CD14-positive monocyte (primary cell): ENCODE results near the gene MAML3. TPM values are rescaled to one million over a fixed set of nuclear protein-coding genes. Genes with fewer than 3 reads are reported as not detected.

Experiments used
- DNase-seq, 3 donors: peaks; one replicate each; pipeline ENCODE4 v3.0.0-alpha.2; 2011 to 2022
- H2AFZ ChIP-seq: 2 replicates; pipeline ENCODE4 v1.6.0; 2012; ENCODE audit warnings: mild to moderate bottlenecking, low read depth, low read length, inconsistent platforms; ENCODE audit not compliant: insufficient read depth, poor library complexity, severe bottlenecking
- H3K27ac ChIP-seq, 2 donors: 1 replicate in 1 of 2; 2 replicates in 1 of 2; pipeline ENCODE4 v1.5.1; 2012 to 2013; ENCODE audit warnings: low read length in 2 of 2, control low read depth in 1 of 2, inconsistent platforms in 1 of 2, low read depth in 1 of 2, mild to moderate bottlenecking in 1 of 2
- H3K27me3 ChIP-seq, 2 donors: one replicate each; pipeline versions ENCODE4 v1.6.0 to v1.6.1; 2011 to 2013; ENCODE audit warnings: low read length in 2 of 2; ENCODE audit not compliant: control insufficient read depth in 2 of 2, insufficient read depth in 2 of 2
- H3K36me3 ChIP-seq, 2 donors: replicated peaks in 1 of 2; 1 replicate in 1 of 2; 2 replicates in 1 of 2; pipeline versions ENCODE4 v1.5.1 to v1.6.1; 2012 to 2013; ENCODE audit warnings: low read length in 2 of 2, control low read depth in 1 of 2, inconsistent platforms in 1 of 2, mild to moderate bottlenecking in 1 of 2; ENCODE audit not compliant: insufficient read depth in 2 of 2, control insufficient read depth in 1 of 2
- H3K4me1 ChIP-seq, 2 donors: 1 replicate in 1 of 2; 2 replicates in 1 of 2; pipeline versions ENCODE4 v1.5.1 to v1.6.1; 2012 to 2013; ENCODE audit warnings: low read length in 2 of 2, control low read depth in 1 of 2, inconsistent platforms in 1 of 2, mild to moderate bottlenecking in 1 of 2, moderate library complexity in 1 of 2; ENCODE audit not compliant: insufficient read depth in 2 of 2, control insufficient read depth in 1 of 2
- H3K4me2 ChIP-seq: replicated peaks from 2 replicates; pipeline ENCODE3; 2012; ENCODE audit warnings: low read length, moderate library complexity, mild to moderate bottlenecking; ENCODE audit not compliant: poor library complexity, severe bottlenecking; ENCODE audit errors: extremely low read depth
- H3K4me3 ChIP-seq, 3 experiments: fragments of 200-600 bp in 1 of 3; sonication (generic) in 1 of 3; replicated peaks in 1 of 3; 1 replicate in 2 of 3; 2 replicates in 1 of 3; pipeline ENCODE4 v1.5.1; 2011 to 2013; ENCODE audit warnings: low read length in 3 of 3, mild to moderate bottlenecking in 3 of 3, control low read depth in 2 of 3, low read depth in 2 of 3, inconsistent platforms in 1 of 3, moderate library complexity in 1 of 3
- H3K79me2 ChIP-seq: 2 replicates; pipeline ENCODE4 v1.6.0; 2012; ENCODE audit warnings: mild to moderate bottlenecking, control low read depth, inconsistent platforms, low read length, moderate library complexity; ENCODE audit not compliant: insufficient read depth
- H3K9ac ChIP-seq: 2 replicates; pipeline ENCODE4 v1.6.0; 2017; ENCODE audit warnings: low read length, mild to moderate bottlenecking; ENCODE audit not compliant: insufficient read depth, poor library complexity, severe bottlenecking
- H3K9me3 ChIP-seq, 2 donors: replicated peaks in 1 of 2; 1 replicate in 1 of 2; 2 replicates in 1 of 2; pipeline versions ENCODE4 v1.5.1 to v1.6.1; 2012 to 2013; ENCODE audit warnings: low read length in 2 of 2, control low read depth in 1 of 2; ENCODE audit not compliant: control insufficient read depth in 1 of 2, insufficient read depth in 1 of 2
- H4K20me1 ChIP-seq: 2 replicates; pipeline ENCODE4 v1.6.0; 2012; ENCODE audit warnings: mild to moderate bottlenecking, low read length, control low read depth, moderate library complexity; ENCODE audit not compliant: insufficient read depth
- H3K27ac Mint-ChIP-seq, 7 donors: one replicate each; pipeline ENCODE4 v1.8.0; 2020; ENCODE audit warnings: mild to moderate bottlenecking in 7 of 7, mixed read lengths in 7 of 7, moderate library complexity in 6 of 7, inconsistent platforms in 2 of 7
- H3K27me3 Mint-ChIP-seq, 3 donors: one replicate each; pipeline ENCODE4 v1.8.0; 2021 to 2022; ENCODE audit warnings: low read depth in 3 of 3, mild to moderate bottlenecking in 3 of 3, mixed read lengths in 3 of 3, moderate library complexity in 3 of 3, inconsistent platforms in 1 of 3
- H3K36me3 Mint-ChIP-seq, 2 donors: one replicate each; pipeline ENCODE4 v1.8.0; 2020; ENCODE audit warnings: mixed read lengths in 2 of 2, inconsistent platforms in 1 of 2, mild to moderate bottlenecking in 1 of 2
- H3K4me1 Mint-ChIP-seq: one replicate; pipeline ENCODE4 v1.8.0; 2020; ENCODE audit warnings: mild to moderate bottlenecking, mixed read lengths
- H3K4me3 Mint-ChIP-seq, 2 donors: one replicate each; pipeline ENCODE4 v1.8.0; 2020; ENCODE audit warnings: mild to moderate bottlenecking in 2 of 2, mixed read lengths in 2 of 2, moderate library complexity in 1 of 2
- H3K9me3 Mint-ChIP-seq, 7 donors: one replicate each; pipeline ENCODE4 v1.8.0; 2020 to 2022; ENCODE audit warnings: mixed read lengths in 7 of 7, mild to moderate bottlenecking in 6 of 7, moderate library complexity in 6 of 7, inconsistent platforms in 2 of 7
- WGBS: methylation state at CpG from one replicate; pipeline ENCODE4 v1.1.5; 2013; ENCODE audit warnings: missing lambda C conversion rate; ENCODE audit not compliant: insufficient coverage; 5-methylcytosine and 5-hydroxymethylcytosine counted together
- intact Hi-C, 2 donors: fragments of 100-400 bp; cut with micrococcal nuclease; formaldehyde crosslinking; loops; one replicate each; pipeline versions ENCODE4 v1.15.0 to v1.15.1; 2023
- polyA plus RNA-seq, 3 donors: library from polyadenylated mRNA; depleted of rRNA in 1 of 3; unstranded in 2 of 3; stranded (reverse) in 1 of 3; fragments of 300-500 nt in 2 of 3; fragments of >200 nt in 1 of 3; fragmentation: Illumina TruSeq in 2 of 3; gene quantifications; 1 replicate in 2 of 3; 2 replicates in 1 of 3; pipeline ENCODE4 v1.2.3, GENCODE V29; 2012 to 2021
- TF ChIP-seq, protein P1 (sequence below): fragments of 200-600 bp; IDR thresholded peaks from one replicate; pipeline ENCODE4 v1.8.0; 2022; ENCODE audit warnings: antibody characterized with exemption, mild to moderate bottlenecking

The MAML3 gene
- polyA plus RNA-seq, 3 donors = 1.5 to 6.5 (median 2.3) TPM

DNA sequence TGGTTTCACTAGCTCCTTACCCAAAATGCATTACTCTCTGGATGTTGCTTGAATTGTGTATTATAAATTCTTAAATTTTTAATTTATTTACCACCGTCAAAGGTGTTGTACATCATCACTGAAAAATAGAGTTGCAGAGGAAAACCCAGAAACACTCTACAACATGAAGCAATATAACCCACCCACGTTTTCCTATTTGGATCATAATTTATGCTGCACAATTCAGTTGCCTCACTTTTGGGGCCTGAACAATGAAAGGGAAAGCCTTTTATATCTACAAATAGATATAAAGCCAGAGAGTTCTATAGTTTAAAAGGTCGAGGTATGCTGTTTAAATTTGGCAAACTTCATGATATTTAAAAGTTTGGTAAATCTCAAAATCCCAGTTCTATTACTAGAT lies 372.9 kb downstream of the MAML3 start:
- DNase-seq = no peak
- peaks cover 0 to 3% of the 10 kb centered on the region in 2 donors for H3K36me3 ChIP-seq
- no peak overlapping the region for H2AFZ ChIP-seq
- TF ChIP-seq, protein P1, sequence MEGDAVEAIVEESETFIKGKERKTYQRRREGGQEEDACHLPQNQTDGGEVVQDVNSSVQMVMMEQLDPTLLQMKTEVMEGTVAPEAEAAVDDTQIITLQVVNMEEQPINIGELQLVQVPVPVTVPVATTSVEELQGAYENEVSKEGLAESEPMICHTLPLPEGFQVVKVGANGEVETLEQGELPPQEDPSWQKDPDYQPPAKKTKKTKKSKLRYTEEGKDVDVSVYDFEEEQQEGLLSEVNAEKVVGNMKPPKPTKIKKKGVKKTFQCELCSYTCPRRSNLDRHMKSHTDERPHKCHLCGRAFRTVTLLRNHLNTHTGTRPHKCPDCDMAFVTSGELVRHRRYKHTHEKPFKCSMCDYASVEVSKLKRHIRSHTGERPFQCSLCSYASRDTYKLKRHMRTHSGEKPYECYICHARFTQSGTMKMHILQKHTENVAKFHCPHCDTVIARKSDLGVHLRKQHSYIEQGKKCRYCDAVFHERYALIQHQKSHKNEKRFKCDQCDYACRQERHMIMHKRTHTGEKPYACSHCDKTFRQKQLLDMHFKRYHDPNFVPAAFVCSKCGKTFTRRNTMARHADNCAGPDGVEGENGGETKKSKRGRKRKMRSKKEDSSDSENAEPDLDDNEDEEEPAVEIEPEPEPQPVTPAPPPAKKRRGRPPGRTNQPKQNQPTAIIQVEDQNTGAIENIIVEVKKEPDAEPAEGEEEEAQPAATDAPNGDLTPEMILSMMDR = no peak
- H3K4me3 ChIP-seq = no peak overlapping the region
- Mint-ChIP-seq H3K4me3 (no peak overlapping the region), H3K27ac (no peak overlapping the region), H3K9me3 (no peaks in the 10 kb centered on the region), H3K36me3 (peaks cover 10 to 14% of the 10 kb centered on the region in 2 donors), H3K27me3 (no peaks in the 10 kb centered on the region), H3K4me1 (peaks cover 1% of the 10 kb centered on the region)
- peaks cover 14% of the 10 kb centered on the region for H4K20me1 ChIP-seq
- no CpG with 5 or more reads among the region's 3 CpGs for WGBS
- H3K9ac ChIP-seq = no peak overlapping the region
- H3K4me2 ChIP-seq = no peak overlapping the region
- no peaks in the 10 kb centered on the region for H3K79me2 ChIP-seq
- H3K9me3 ChIP-seq = no peaks in the 10 kb centered on the region
- H3K4me1 ChIP-seq = no peaks in the 10 kb centered on the region
- no peak overlapping the region for H3K27ac ChIP-seq
- H3K27me3 ChIP-seq = no peaks in the 10 kb centered on the region
- intact Hi-C loops = no loop called here

DNA sequence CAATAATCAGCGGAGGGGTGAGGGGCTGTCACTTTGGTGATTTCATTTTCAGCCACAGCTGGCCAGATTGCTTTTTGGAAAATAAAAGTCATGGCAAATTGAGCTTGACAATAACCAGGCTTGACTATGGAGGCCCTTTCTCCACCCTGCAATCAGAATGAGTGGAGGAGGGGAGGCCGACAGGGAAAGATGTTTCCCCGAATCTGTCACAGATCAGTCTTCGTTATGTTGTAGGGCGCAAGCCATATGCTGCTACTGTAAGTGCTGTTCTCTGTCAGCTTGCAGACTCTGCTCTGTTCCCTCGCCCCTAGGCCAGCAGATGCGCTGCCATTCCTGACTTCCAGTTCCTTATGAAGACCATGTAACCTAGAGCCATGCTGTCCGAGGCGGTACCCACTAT lies 374.3 kb downstream of the MAML3 start:
- Histone ChIP-seq H3K4me3 (no peak overlapping the region), H3K36me3 (peaks cover 0 to 3% of the 10 kb centered on the region in 2 donors), H3K9me3 (no peaks in the 10 kb centered on the region), H3K79me2 (no peaks in the 10 kb centered on the region), H2AFZ (no peak overlapping the region), H3K4me2 (no peak overlapping the region), H3K27me3 (no peaks in the 10 kb centered on the region), H3K4me1 (no peaks in the 10 kb centered on the region), H3K9ac (no peak overlapping the region), H3K27ac (no peak overlapping the region), H4K20me1 (peaks cover 17% of the 10 kb centered on the region)
- TF ChIP-seq, protein P1 = no peak
- Mint-ChIP-seq H3K4me1 (peaks cover 1% of the 10 kb centered on the region), H3K27ac (peak overlapping the region in 1 of 7 donors; percentile 40), H3K36me3 (peaks cover 10 to 14% of the 10 kb centered on the region in 2 donors), H3K9me3 (no peaks in the 10 kb centered on the region), H3K27me3 (no peaks in the 10 kb centered on the region), H3K4me3 (no peak overlapping the region)
- DNase-seq = no peak
- intact Hi-C loops = no loop called here
- 96% methylated on average over 5 of the region's 9 CpGs for WGBS
